Uterus (tissue), 2 donors: ENCODE data around the gene NTRK3.

Source experiments
- POLR2A ChIP-seq, 2 donors: fragments of 450-650 bp; IDR thresholded peaks; one replicate each; pipeline ENCODE4 v1.6.1; 2016; ENCODE audit warnings: antibody characterized with exemption in 2 of 2, mild to moderate bottlenecking in 1 of 2, moderate library complexity in 1 of 2
- TF ChIP-seq, protein P1 (sequence below), 4 experiments: fragments of 200-600 bp in 2 of 4; fragments of 450-650 bp in 2 of 4; sonication (generic) in 2 of 4; IDR thresholded peaks; one replicate each; pipeline ENCODE4 v1.5.1; 2016 to 2019; ENCODE audit warnings: antibody characterized with exemption in 4 of 4, mild to moderate bottlenecking in 2 of 4, moderate library complexity in 1 of 4

DNA sequence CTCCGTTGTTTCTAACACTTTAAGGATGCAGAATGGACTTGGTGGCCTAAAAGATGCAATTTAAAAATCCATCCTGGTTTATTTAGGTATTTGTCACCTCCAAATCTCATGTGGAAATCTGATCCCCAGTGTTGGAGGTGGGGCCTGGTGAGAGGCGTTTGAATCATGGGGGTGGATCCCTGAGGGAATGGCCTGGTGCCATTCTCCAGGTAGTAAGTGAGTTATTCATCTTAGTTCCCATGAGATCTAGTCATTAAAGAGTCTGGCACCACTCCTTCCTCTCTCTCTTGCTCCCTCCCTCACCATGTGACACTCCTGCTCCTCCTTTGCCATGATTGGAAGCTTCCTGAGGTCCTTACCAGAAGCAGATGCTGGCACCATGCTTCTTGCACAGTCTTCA lies 339.1 kb downstream of the NTRK3 start:
- TF ChIP-seq, protein P1, sequence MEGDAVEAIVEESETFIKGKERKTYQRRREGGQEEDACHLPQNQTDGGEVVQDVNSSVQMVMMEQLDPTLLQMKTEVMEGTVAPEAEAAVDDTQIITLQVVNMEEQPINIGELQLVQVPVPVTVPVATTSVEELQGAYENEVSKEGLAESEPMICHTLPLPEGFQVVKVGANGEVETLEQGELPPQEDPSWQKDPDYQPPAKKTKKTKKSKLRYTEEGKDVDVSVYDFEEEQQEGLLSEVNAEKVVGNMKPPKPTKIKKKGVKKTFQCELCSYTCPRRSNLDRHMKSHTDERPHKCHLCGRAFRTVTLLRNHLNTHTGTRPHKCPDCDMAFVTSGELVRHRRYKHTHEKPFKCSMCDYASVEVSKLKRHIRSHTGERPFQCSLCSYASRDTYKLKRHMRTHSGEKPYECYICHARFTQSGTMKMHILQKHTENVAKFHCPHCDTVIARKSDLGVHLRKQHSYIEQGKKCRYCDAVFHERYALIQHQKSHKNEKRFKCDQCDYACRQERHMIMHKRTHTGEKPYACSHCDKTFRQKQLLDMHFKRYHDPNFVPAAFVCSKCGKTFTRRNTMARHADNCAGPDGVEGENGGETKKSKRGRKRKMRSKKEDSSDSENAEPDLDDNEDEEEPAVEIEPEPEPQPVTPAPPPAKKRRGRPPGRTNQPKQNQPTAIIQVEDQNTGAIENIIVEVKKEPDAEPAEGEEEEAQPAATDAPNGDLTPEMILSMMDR (IDR thresholded peaks at IDR 0.05) = no peak
- TF ChIP-seq POLR2A (IDR thresholded peaks at IDR 0.05) = no peak
